Measurements from ENCODE around the gene BMP15. TPM values are rescaled to one million over a fixed set of nuclear protein-coding genes. Genes with fewer than 3 reads are reported as not detected.

BMP15 gene
- total RNA-seq, 1 donor from 2014 or later = not detected

Other genes starting within 250 kb of the BMP15 start
- not detected in 2 replicates for gene SHROOM4, start 96.5 kb upstream of the BMP15 start, total RNA-seq